Fibroblast of pulmonary artery (primary cell): ENCODE data around the gene AMPD3.

Source experiments
- DNase-seq: peaks from one replicate; pipeline ENCODE4 v3.0.0-alpha.2; 2010; ENCODE audit warnings: low read depth
- H3K4me3 ChIP-seq: replicated peaks from 2 replicates; pipeline ENCODE4 v1.5.1; 2011; ENCODE audit warnings: low read depth, mild to moderate bottlenecking, control low read depth, low read length, moderate library complexity
- TF ChIP-seq, protein P1 (sequence below): IDR thresholded peaks from 2 replicates; pipeline ENCODE4 v1.5.1; 2011; ENCODE audit warnings: mild to moderate bottlenecking, control low read depth, low read length, inconsistent platforms; ENCODE audit errors: missing control alignments

The AMPD3 gene

DNA sequence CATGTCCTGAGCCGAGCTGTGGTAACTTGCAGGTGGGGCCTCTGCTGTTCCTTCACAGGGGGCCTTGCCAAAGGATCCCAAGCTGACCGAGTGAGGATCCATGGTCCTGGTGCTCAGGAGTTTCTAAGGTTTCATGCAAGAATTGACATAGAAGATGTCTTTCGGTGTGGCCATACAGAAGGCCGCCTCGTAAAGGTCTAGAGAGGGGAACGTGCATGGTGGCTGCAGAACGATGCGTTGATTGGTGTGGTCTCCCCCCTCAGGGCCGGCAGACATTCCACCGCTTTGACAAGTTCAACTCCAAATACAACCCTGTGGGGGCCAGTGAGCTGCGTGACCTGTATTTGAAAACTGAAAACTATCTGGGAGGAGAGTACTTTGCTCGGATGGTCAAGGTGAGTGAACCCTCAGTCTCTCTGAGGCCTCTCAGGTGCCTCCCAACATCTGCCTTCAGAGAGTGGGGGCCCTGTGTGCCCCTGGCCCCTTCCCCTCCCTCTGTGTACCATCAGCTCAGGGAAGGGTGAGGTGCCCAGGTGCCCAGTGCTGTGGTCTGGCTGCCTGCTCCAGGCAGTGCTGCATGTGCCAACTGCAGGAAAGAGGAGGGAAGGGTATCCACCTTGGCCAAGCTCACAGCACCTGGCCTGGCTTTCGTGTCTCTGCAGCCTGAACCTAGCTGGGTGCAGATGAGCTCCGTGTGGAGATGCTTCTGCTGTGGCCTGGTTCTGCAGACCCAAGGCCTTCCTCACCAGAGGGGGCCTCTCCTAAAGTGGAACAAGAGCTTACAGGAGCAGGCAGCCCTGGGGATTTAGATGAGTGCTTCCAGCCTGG, 39.8 kb downstream of the AMPD3 start:
- no peak overlapping the region for H3K4me3 ChIP-seq
- DNase-seq, result no peak
- TF ChIP-seq, protein P1, sequence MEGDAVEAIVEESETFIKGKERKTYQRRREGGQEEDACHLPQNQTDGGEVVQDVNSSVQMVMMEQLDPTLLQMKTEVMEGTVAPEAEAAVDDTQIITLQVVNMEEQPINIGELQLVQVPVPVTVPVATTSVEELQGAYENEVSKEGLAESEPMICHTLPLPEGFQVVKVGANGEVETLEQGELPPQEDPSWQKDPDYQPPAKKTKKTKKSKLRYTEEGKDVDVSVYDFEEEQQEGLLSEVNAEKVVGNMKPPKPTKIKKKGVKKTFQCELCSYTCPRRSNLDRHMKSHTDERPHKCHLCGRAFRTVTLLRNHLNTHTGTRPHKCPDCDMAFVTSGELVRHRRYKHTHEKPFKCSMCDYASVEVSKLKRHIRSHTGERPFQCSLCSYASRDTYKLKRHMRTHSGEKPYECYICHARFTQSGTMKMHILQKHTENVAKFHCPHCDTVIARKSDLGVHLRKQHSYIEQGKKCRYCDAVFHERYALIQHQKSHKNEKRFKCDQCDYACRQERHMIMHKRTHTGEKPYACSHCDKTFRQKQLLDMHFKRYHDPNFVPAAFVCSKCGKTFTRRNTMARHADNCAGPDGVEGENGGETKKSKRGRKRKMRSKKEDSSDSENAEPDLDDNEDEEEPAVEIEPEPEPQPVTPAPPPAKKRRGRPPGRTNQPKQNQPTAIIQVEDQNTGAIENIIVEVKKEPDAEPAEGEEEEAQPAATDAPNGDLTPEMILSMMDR, result no peak

- TF ChIP-seq, protein P1, result no peak
- H3K4me3 ChIP-seq, result no peak overlapping the region
- no peak for DNase-seq
Measured at GRCh38 chr11:10495464-10495786, 40.4 kb downstream of the AMPD3 start.

- H3K4me3 ChIP-seq, result no peak overlapping the region
- TF ChIP-seq, protein P1, result no peak
- no peak for DNase-seq
Measured at GRCh38 chr11:10496296-10496936, 41.4 kb downstream of the AMPD3 start.

DNA sequence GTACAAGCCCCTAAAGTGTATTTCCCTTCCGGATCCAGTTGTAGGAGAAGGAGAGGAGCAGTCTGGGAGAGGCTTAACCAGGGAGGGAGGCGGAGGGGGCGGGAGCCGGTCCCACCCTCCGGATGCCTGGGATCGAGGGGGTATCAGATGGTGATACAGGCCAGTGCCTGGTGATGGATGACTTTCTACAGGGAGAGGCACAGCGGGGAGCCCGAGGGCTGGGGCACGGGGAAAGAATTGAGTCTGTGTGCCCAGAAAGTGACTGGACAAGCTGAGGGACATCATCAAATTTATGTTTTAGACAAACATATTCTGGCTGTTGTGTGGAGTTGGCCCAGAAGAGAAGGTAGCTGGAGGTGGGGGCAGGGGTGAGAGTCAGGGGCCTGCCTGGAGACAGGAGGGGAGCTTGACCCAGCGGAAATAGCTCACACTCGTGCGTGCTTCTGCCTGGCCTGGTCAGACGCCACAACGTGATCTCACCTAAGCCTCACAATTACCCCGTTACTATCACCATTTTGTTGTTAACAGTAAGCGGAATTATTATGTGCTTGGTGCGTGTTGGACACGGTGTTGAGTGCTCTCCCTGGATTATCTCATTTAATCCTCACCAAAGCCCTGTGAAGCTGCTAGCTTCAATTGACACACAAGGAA, 42.4 kb downstream of the AMPD3 start:
- no peak overlapping the region for H3K4me3 ChIP-seq
- no peak for DNase-seq
- TF ChIP-seq, protein P1, result no peak

GRCh38 chr11:10498022-10498400, 42.9 kb downstream of the AMPD3 start:
- TF ChIP-seq, protein P1, result no peak
- no peak for DNase-seq

DNA sequence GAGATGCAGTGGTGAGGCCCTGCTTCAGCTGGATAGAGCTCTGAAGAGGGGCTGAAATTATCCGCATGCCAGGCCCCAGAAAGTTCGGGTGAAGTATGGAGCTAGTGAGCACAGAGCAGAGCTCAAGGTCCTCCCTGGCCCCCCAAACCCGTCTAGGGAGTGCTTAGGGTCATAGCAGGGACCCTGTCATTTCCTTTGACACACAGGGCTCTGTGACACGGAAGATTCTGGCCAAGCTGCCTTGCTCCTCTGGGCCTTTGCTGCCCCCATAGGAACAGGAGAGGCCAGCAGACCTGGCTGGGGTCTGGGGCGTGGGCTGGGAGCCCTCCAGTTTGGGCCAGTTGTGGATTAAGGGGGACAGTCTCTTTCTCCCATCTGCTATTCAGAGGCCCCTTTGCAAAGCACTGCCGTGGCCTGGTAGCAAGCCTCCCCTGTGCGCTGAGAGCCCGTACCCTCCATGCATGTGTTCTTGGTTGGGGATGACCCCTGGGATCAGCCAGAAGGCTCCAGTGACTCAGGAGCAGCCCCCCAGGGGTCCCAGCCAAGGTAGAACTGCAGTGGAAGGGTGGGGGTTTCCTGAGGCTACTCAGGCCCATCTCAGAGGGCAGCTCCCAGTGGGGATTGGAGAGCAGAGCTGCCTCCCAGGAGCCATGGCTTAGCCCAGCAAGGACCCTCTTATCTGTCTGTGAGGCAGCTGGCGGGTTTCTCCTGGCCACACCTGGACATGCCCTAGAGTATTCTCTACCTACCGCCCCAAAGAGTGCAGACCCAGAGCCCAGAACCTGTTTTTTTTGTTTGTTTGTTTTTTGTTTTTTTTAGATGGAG, 43.6 kb downstream of the AMPD3 start:
- TF ChIP-seq, protein P1, result no peak
- DNase-seq, result no peak
- no peak overlapping the region for H3K4me3 ChIP-seq

More at GRCh38 chr11:10498022-10498400, 42.9 kb downstream of the AMPD3 start:
- no peak overlapping the region for H3K4me3 ChIP-seq
